GM19395 (cell line): ENCODE measurements around the gene LILRB5.
"Not testable (repeated sequence)": the region's sequence is repeated elsewhere in the genome, so short reads cannot be mapped to it uniquely, and the experiment has no call there.

Experiments
- ATAC-seq: cut with Tn5 transposase; IDR thresholded peaks from one replicate; pipeline ENCODE4 v1.9.1; 2021; ENCODE audit warnings: mild to moderate bottlenecking, moderate library complexity; ENCODE audit not compliant: unreplicated experiment

The LILRB5 gene

DNA sequence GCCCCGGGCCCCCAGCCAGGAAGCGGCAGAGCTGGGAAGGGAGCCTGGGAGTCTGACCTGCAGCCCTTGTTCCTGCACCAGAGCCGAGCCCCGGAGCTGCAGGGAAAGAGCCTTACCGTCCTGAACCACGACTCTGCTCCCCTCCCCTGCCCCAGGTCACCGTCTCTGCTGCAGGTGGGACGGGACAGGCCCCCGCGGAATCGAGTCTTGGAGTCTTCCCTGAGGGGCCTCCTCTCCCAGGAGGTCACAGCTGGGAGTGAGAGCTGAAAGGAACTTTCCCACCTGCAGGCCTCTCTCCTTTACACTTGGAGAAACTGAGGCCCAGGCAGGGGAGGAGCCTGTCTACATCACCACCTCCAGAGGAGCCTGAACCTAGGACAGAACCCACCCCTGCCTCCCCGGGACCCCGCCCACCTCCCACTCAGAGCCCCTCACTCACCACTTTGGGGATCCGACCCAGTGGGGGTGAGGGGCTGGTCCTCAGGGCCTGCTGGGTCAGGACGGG, 20.1 kb upstream of the LILRB5 start:
- ATAC-seq = not testable (repeated sequence)

DNA sequence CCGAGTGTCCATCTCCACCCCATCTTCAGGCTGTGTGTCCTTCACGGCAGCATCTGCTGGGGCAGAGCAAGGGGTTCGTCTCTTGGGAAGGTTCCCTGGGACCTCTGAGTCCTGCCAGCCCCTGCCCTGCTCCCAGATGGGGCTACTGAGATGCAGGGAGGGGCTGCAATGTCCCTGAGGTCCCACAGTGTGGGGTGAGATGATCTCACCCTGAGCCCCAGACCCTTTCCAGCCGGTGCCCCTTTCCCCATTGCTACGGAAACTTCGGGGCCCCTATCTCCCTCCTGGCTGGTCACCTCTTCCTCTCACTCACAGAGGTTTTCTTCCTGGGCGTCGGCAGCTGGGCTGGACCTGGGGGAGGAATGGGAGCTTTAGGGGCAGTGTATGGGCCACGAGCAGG, 18.9 kb upstream of the LILRB5 start:
- ATAC-seq = no peak

DNA sequence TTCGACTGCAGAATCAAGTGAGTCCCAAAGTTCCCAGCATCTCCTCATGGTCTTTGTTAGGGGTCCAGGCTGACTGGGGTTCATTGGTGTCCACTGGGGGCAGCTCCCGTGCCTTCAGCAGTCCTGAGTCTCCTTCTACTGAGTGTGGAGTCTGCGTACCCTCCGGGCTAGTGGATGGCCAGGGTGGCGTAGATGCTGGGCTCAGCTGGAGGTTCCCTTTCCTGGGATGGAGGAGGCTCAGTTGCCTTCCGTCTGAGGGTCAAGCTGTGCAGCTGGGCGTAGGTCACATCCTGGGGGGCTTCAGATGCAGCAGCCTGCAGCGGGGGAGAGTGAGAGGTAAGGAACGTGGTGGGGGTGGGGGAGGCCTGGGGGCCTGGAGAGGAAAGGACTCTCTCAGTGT, 17.4 kb upstream of the LILRB5 start:
- ATAC-seq = not testable (repeated sequence)

DNA sequence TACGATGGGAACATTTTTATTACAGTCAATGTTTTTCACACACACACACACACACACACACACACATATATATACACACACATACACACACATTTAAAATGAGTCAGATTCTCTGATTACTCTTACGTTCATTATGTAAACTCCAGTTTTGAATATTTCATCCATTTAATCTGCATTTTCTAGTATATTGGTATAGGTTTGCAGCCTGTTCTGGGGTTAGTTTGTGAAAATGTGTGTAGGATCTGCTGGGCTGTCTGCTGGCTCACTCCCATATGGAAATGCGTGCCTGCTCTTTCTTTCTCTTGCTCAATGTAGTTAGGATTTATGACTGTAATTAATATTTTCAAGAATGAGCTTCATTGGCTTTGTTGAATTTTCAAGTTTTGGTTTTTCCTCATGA, 16.7 kb upstream of the LILRB5 start:
- ATAC-seq = no peak

DNA sequence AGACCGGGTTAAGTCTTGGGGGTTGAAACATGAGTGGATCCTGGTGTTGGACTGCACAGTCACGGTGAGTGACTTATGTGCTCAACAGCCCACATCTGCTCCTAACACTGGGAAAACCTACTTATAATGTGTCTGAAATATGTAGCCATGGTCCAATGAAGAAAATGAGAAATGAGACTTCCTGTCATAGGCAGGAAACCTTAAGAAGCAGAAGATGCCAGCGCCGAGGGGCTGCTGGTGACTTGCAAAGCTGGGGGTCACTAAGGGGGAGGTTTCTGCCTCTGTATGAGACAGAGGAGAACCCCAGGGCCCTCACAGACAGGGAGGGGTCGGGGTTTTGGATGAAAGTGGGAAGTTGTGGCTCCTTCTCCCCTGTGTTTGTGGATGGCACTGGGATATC, 15.1 kb upstream of the LILRB5 start:
- not testable (repeated sequence) for ATAC-seq

DNA sequence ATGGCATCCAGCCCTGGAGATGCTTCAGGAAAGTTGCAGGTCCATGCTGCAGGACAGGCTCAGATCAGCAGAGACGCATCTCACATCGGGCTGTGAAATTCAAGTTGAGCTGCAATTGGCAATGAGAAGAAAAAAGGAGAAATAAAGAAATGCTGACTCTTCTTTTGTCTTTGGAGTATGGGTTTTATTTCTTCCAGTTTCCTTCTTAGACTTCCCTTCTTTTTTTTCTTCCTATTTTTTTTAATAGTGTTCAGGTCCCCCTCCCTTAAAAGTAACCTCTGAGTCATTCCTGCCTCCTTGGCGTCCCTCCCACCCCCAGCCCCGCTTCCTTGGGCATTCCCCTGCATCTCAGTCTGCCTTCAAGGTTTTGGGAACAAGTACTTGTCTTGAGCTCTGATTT, 14.5 kb upstream of the LILRB5 start:
- ATAC-seq = not testable (repeated sequence)

DNA sequence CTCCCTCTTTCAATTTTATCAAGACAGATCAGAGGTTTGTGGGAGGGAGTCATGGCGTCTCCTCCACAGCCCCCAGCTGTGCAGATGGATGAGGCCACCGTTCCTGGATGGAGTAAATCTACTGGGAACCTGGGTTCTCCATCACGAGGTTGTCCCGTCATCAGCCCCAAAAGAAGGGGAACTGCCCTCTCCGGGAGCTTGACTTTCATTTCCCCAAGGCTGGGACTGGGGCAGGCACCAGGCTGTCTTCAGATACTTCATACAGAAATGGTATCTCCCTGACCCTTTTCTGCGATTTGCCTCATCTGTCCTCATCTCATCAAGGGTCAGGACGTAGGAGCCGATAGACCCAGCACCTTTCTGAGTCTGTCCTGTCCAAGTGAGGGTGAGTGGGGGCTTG, 14.0 kb upstream of the LILRB5 start:
- no peak for ATAC-seq

DNA sequence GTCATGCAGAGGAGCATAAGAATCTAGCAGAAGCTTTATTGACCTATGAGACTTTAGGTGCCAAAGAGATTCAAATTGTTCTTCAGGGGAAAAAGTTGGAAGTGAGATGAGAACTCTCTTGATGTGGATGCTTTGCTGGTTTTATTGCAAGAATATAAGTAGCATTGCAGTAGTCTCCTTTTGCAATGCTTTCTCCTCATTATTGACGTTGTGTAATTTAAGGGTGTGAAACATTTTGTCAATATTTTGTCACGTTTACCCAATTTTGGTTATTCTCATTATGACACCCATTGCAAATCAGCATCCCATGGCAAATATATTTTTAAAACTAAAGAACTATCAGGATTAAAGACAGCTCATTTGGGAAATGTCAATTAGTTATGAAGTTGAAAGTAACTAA, 11.9 kb upstream of the LILRB5 start:
- no peak for ATAC-seq

DNA sequence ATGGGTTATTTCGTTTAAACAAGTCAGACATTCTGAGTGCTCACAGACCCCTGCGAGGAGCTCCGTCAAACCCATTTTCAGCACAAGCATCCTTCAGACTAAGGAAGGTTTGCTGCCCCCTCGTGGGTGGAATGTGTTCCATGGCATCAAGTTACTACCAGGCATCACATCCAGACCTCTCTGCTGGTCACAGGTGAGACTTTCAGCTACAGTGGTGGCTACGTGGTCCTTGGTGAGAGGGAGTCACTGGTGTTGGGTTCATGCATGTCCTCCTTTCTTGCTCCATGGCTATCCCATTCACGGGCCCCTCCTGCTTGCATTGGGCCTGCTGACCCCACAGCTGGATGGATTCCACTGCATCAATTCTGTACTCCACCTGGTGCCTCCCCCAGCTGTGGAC, 9.1 kb upstream of the LILRB5 start:
- ATAC-seq = no peak

DNA sequence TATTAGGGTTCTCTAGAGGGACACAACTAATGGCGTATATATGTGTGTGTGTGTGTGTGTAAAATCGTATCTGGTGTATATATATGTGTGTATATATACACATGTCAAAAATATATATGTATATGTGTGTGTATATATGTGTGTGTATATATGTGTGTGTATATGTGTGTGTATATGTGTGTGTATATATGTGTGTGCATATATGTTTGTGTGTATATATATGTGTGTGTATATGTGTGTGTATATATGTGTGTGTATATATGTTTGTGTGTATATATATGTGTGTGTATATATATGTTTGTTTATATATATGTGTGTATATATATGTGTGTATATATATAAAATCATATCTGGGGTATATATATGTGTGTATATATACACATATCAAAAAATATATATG, 5.4 kb upstream of the LILRB5 start:
- ATAC-seq = no peak

DNA sequence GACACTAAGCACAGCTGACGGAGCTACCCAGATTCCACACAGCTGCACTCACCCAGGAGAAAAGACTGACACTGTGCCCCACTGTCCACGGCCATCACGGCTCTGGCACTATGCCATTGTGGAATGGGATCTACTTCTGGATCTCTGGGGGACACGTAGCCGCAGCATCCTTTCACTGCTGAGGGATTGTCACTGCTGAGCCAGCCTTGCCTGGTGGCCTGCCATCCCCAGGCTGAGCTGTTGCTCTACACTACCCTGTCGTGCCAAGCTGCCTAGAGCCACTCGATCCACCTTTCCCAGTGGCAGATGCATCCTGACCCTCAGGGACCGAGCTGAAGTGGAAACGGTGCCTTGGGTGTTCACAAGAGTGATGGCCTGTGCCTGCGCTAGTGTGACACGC, 5.0 kb upstream of the LILRB5 start:
- ATAC-seq = no peak

DNA sequence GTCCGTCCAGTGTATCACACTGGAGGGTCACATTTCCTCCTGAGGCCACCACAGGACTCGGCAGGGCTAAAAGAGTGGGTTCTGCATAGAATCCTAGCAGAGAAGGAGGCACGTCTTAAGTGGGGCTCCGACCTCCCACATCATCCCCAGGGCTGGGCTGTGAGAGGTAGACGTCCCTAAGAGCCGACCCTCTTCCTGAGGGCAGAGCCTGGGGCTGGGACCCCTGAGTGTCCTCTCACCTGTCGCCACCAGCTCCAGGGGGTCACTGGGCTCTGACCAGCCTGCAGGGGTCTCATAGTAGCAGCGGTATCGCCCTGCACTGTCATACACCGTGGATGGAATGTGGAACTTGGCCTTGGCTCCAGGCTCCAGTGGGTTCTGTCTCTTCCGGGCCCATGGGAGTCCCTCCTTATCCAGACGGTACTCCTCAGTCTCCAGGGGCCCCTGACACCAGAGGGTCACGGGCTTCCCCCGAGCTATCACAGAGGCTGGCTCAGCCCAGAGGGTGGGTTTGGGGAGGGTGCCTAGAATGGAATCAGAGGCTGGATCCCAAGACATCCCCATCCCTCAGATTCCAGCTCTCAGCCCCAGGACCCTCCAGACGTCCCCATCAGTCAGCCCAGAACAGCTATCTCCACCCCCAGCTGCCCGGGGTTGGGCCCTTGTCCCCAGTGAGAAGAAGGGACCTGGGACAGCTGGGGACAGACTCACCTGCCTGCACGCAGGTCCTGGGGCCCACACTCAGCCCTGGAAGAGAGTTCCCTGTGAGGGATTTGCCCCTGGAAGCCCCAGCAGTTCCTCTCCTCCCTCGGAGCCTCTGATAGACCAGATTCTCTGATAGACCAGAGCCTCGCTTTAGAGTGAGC, 590 bp downstream of the LILRB5 start:
- ATAC-seq = no peak

DNA sequence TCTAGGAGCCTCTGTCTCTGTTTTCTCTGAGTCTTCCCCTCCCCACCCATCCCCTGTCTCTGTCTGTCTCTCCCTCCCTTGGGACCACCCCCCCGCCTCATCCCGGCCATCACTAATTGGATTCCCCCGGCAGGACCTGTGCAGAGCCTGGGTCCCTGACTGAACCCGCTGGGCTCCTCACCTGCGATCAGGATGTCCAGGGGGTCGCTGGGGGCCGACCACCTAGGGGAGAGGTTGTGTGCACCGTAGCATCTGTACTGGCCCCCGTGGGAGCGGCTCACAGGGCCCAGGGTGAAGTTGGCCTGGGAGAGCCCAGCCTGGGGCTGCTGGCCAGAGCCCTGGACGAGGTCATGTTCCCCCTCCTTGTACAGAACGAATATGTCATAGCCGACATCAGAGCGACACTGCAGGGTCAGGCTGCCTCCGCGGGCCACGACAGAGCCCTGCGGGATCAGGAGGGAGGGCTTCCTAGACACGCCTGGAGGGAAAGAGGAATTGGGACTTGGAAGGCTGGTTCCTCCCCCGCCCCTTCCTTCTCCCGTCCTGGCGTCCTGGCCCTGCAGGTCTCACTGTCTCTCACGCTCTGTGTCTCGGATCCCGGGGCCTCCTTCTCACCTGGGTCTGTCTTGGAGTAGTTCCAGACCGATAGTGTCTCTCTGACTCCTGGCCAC, 1.8 kb downstream of the LILRB5 start:
- ATAC-seq = no peak

DNA sequence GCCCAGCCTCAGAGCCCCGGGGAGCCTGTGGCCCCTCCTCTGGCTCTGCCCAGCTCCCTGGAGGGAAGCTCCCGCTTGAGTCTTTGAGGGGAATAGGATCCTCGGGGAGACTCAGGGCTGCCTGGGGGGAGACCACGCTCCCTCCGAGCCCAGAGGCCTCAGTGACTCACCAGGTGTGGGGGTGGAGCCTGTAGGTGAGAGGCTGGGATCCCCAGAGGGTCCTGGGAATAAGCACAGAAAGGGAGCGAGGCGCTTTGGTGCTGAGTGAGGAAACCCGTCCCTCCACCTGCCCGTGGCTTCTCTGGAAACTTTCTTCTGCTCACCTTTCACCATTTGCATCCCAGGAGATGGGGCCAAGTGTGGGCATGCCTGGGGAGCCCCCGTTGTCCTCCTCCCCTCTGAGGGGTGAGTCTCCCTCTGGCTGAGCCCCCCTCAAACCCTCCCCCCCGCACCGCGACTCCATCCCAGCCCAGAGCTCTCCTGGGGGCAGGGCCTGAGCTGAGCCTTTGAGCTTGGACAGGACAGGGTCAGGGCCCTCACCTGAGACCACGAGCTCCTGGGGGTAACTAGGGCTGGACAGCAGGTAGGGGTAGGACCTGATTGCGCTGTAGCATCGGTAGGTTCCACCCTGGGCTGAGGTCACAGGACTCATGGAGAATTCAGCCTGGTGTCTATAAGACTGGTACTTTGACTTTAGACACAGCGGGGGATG, 2.7 kb downstream of the LILRB5 start:
- no peak for ATAC-seq

DNA sequence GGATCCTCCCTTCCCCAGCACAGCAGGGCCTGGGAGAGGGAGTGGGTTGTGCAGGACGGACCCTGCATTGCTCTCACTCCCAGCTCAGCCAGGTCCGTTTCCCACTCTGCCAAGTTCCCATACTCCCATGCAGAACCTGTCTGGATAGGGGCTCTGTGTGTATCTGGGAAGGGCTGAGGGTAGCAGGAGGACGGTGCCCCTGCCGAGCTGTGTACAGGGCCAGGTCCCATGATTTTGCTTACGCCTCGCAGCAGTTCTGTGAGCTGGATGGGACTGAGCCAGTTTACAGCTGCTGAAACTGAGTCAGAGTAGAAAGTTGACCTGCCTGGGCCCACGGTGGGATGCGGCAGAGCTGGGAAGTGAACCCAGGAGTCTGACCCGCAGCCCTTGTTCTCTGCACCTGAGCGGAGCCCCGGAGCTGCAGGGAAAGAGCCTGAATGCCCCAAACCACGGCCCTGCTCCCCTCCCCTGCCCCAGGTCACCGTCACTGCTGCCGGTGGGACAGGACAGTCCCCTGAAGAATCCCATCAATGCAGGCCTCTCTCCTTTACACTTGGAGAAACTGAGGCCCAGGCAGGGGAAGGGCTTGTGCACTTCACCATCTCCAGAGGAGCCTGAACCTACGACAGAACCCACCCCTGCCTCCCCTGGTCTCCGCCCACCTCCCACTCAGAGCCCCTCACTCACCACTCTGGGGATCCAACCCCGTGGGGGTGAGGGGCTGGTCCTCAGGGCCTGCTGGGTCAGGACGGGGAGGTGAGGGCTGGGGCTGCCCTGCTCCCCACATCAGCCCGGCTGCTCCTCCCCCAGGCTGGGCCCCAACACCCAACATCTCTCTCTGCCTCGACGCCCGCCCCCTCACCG, 3.5 kb downstream of the LILRB5 start:
- ATAC-seq = no peak

DNA sequence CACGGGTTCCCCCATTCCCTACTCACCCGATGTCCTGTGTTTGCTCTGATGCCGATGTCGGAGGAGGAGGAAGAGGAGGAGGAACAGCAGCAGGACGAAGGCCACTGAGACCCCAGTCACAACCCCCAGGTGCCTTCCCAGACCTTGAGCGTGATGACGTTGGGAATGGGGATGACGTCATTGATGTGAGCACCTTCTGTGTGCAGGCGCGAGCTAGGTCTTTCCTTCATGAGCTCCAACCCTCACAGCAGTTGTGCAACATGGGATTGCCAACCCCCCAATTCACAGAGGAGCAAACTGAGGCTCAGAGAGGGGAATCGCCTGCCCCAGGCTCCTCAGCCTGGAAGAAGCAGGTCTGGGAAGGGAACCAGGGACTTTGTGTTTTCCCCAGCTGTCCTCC, 4.2 kb downstream of the LILRB5 start:
- no peak for ATAC-seq

DNA sequence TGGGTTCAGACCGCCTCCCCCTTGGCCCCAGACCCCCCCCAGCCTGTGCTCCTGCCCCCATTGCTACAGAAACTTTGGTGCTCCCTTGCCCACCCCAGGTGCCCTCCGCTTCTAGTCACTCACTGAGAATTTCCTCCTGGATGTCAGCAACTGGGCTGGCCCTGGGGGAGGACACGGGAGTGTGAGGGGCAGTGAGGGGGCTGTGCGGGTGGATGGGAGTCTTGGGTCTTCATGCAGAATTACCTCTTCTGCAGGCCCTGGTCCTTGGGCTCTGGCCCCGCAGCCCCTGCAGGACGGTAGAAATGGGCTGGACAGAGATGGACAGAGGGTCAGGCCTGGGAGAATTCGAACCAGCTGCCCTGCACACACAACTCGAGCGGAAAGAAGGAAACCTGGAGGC, 4.8 kb downstream of the LILRB5 start:
- no peak for ATAC-seq

DNA sequence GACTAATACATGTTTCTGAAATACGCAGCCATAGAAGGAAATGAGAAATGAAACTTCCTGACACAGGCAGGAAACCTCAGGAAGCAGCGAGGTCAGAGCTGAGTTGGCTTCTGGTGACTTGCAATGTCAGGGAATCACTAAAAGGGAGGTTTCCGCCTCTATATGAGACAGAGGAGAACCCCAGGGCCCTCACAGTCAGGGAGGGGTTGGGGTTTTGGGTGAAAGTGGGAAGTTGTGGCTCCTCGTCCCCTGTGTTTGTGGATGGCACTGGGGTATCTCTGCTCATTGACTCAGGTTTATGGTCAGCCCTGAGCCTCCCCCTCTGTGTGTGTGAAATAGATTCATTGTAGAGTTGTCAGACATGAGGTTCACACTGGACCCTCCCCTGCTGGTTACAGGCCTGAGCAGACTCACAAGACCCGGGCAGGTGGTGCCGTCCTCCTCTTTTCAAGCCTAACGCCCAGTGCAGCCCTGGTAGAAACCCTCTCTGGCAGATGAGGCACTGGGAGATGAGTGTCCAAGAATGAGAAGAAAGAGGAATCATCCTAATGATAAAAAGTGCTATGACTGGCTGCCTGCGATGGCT, 9.0 kb downstream of the LILRB5 start:
- no peak for ATAC-seq

DNA sequence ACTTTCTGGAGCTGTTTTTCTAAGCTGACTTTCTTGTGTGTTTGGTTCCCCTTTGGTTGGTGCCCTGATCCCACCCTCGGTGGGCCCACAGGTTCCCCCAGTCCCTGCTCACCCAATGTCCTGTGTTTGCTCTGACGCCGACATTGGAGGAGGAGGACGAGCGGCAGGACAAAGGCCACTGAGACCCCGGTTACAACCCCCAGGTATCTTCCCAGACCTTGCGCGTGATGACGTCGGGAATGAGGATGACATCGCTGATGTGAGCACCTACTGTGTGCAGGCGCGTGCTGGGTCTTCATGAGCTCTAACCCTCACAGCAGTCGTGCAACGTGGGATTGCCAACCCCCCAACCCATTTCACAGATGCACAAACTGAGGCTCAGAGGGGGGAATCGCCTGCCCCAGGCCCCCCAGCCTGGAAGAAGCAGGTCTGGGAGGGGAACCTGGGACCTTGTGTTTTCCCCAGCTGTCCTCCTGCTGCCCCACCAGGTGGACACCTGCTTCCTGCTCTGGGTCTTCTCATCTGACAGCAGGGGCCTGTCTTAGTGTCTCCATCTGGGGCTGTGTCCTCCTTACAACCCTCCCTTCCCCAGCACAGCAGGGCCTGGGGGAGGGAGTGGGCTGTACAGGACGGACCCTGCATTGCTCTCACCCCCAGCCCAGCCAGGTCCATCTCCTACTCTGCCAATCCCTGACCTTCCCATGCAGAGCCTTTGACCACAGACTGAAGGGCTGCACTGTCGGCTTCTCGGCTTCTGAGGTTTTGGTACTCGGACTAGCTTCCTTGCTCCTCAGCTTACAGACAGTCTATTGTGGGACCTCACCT, 9.8 kb downstream of the LILRB5 start:
- no peak for ATAC-seq
